ENCODE data around the gene KIF5A. TPM values are rescaled to one million over a fixed set of nuclear protein-coding genes. Genes with fewer than 3 reads are reported as not detected.

The KIF5A gene
- total and polyA plus RNA-seq, 2 of the 13 experiments (the other 11 are each of a cell fraction or from before 2014, with no cell fraction given) = 1.6 to 11.9 TPM

DNA sequence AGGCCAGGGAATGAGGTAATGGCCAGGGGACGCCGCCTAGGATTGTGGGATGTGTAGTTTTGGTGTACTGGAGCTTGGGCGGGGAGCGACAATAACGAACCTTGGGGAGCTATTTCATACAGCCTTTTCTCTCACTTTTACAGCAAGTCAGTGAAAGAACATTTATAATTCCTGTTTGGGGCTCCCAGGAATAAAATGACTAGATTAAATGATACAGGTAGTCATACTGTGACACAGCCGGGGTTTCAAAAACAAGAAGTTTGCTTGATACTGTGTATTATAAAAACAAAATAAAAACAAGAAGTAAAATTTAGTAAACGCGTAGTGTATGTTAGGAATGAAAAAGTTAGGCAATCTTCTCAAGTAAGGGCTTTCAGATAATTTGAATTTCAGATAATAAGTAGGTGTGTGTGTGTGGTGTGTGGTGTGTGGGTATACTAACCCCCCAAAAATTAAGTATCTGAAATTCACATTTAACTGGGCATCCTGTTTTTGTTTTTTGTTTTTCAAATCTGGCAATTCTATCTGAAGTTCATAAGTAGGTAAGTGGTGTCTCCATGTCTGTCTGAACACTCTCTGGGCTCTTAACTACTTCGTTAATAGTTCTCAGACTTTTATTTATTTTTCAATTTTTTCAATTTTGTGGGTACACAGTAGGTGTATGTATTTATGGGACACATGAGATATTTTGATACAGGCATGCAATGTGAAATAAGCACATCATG, 2.4 kb upstream of the KIF5A start:
- Histone ChIP-seq H3K4me3 (replicated peaks in 1 of 3; ENCODE audit: insufficient read depth in 1 of 3, low read depth in 2 of 3, low read length in 3 of 3) (peak overlapping the region in 2 of 3 experiments; percentile 87 to 96; a peak in 4 of 6 replicates), H3K9me3 (ENCODE audit: low read length) (no peaks in the 10 kb centered on the region), H3K79me2 (ENCODE audit: insufficient read depth, low read length) (peaks cover 20% of the 10 kb centered on the region), H3K27me3 (ENCODE audit: control insufficient read depth in 1 of 2, insufficient read depth in 2 of 2, low read length in 2 of 2) (peaks cover 1 to 27% of the 10 kb centered on the region in 2 experiments; a peak in 2 of 5 replicates), H3K9ac (ENCODE audit: insufficient read depth, low read depth, low read length) (peak overlapping the region; percentile 95; the same call in 1 of the 2 replicates), H4K20me1 (ENCODE audit: insufficient read depth, low read length) (no peaks in the 10 kb centered on the region), H2AFZ (ENCODE audit: low read length) (peak overlapping the region; percentile 95), H3K36me3 (replicated peaks in 1 of 2; ENCODE audit: control insufficient read depth in 1 of 2, insufficient read depth in 2 of 2, low read length in 2 of 2) (no peaks in the 10 kb centered on the region), H3K27ac (ENCODE audit: extremely low read length, insufficient read depth, low read length) (no peak overlapping the region), H3K4me1 (ENCODE audit: insufficient read depth, low read length) (peaks cover 61% of the 10 kb centered on the region), H3K4me2 (ENCODE audit: low read depth, low read length) (peak overlapping the region; percentile 94)
- ChIA-PET CTCF (ENCODE audit: low intra/inter-chr PET ratio, low total read pairs) (no interaction called here), POLR2A (interaction anchor here (0.6 to 2.7 kb wide), 14 partner anchors 11 to 188 kb away, joined by 3 to 35 read pairs (median 4); partner anchors contain the start of genes ARHGEF25, B4GALNT1, DDIT3 and INHBE)
- DNase-seq (ENCODE audit: low spot score) (no peak), ATAC-seq (no peak), FAIRE-seq (no peak)
- no TSS peak for BruUV-seq (replicated peaks)
- intact Hi-C loops (cut with micrococcal nuclease; ENCODE audit: unreplicated experiment) (loop anchor here (1.0 kb wide), 1 partner anchor 25 kb away; the partner anchor contains the start of gene MBD6), in situ Hi-C loops (cut with HindIII; ENCODE audit: extremely low pct_ligation_motif_present, low pct_unique_long_range_greater_than_20kb) (no loop called here)
- WGBS (ENCODE audit: low lambda C conversion rate) = 16% methylated on average over 9 of the region's 9 CpGs
- TF ChIP-seq ZNF143 (CRISPR knock-in tag; IDR thresholded peaks at IDR 0.05) (peak; percentile 92), ATF7-NPFF (CRISPR knock-in tag; IDR thresholded peaks at IDR 0.05; ENCODE audit: low read depth) (no peak), KDM2A (CRISPR knock-in tag; IDR thresholded peaks at IDR 0.05; ENCODE audit: borderline replicate concordance, low read depth) (0 out of 2 replicates have a peak, but pooled peaks have one; percentile 15), CREM (IDR thresholded peaks at IDR 0.05) (peak; percentile 90), CREM (CRISPR knock-in tag; IDR thresholded peaks at IDR 0.05) (no peak), RXRB (CRISPR knock-in tag; IDR thresholded peaks at IDR 0.05; ENCODE audit: borderline replicate concordance) (0 out of 2 replicates have a peak, but pooled peaks have one; percentile 20), ATF1 (CRISPR knock-in tag; IDR thresholded peaks at IDR 0.05) (peak; percentile 76), SUZ12 (IDR thresholded peaks at IDR 0.05; ENCODE audit: low read depth, low read length) (peak; percentile 61; the same call in 1 of the 2 replicates), JUND (CRISPR knock-in tag; IDR thresholded peaks at IDR 0.05) (peak; percentile 76; the same call in 1 of the 2 replicates), JUN (CRISPR knock-in tag; IDR thresholded peaks at IDR 0.05) (peak; percentile 80; the same call in 1 of the 2 replicates), SCMH1 (CRISPR knock-in tag; IDR thresholded peaks at IDR 0.05; ENCODE audit: borderline replicate concordance) (no peak), FOSL2 (CRISPR knock-in tag; IDR thresholded peaks at IDR 0.05) (0 out of 2 replicates have a peak, but pooled peaks have one; percentile 14)
- TF ChIP-seq, protein P1, sequence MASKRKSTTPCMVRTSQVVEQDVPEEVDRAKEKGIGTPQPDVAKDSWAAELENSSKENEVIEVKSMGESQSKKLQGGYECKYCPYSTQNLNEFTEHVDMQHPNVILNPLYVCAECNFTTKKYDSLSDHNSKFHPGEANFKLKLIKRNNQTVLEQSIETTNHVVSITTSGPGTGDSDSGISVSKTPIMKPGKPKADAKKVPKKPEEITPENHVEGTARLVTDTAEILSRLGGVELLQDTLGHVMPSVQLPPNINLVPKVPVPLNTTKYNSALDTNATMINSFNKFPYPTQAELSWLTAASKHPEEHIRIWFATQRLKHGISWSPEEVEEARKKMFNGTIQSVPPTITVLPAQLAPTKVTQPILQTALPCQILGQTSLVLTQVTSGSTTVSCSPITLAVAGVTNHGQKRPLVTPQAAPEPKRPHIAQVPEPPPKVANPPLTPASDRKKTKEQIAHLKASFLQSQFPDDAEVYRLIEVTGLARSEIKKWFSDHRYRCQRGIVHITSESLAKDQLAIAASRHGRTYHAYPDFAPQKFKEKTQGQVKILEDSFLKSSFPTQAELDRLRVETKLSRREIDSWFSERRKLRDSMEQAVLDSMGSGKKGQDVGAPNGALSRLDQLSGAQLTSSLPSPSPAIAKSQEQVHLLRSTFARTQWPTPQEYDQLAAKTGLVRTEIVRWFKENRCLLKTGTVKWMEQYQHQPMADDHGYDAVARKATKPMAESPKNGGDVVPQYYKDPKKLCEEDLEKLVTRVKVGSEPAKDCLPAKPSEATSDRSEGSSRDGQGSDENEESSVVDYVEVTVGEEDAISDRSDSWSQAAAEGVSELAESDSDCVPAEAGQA (IDR thresholded peaks at IDR 0.05; ENCODE audit: low read depth) = no peak
- TF ChIP-seq, protein P1 (CRISPR knock-in tag; IDR thresholded peaks at IDR 0.05; ENCODE audit: borderline replicate concordance) = no peak
- TF ChIP-seq, protein P2, sequence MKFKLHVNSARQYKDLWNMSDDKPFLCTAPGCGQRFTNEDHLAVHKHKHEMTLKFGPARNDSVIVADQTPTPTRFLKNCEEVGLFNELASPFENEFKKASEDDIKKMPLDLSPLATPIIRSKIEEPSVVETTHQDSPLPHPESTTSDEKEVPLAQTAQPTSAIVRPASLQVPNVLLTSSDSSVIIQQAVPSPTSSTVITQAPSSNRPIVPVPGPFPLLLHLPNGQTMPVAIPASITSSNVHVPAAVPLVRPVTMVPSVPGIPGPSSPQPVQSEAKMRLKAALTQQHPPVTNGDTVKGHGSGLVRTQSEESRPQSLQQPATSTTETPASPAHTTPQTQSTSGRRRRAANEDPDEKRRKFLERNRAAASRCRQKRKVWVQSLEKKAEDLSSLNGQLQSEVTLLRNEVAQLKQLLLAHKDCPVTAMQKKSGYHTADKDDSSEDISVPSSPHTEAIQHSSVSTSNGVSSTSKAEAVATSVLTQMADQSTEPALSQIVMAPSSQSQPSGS (CRISPR knock-in tag; IDR thresholded peaks at IDR 0.05) = peak; percentile 99
- TF ChIP-seq, protein P3, sequence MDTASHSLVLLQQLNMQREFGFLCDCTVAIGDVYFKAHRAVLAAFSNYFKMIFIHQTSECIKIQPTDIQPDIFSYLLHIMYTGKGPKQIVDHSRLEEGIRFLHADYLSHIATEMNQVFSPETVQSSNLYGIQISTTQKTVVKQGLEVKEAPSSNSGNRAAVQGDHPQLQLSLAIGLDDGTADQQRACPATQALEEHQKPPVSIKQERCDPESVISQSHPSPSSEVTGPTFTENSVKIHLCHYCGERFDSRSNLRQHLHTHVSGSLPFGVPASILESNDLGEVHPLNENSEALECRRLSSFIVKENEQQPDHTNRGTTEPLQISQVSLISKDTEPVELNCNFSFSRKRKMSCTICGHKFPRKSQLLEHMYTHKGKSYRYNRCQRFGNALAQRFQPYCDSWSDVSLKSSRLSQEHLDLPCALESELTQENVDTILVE (CRISPR knock-in tag; IDR thresholded peaks at IDR 0.05) = 0 out of 2 replicates have a peak, but pooled peaks have one; percentile 2
